HepG2 (cell line): ENCODE measurements around the gene UTRN. TPM values are rescaled to one million over a fixed set of nuclear protein-coding genes. Genes with fewer than 3 reads are reported as not detected.
A peak's percentile ranks its signal among the peaks of the same experiment; 100 is the strongest.

ENCODE experiments used
- ZBTB37 ChIP-seq: sonication (generic); formaldehyde crosslinking; IDR thresholded peaks from 2 replicates; pipeline ENCODE4 v1.4.0; 2020; ENCODE audit warnings: mild to moderate bottlenecking, missing genetic modification reagents
- ZBTB4 ChIP-seq: sonication (generic); formaldehyde crosslinking; IDR thresholded peaks from 2 replicates; pipeline ENCODE4 v1.4.0; 2020; ENCODE audit warnings: missing genetic modification reagents, mild to moderate bottlenecking, borderline replicate concordance
- ZNF430 ChIP-seq: sonication (generic); formaldehyde crosslinking; IDR thresholded peaks from 2 replicates; pipeline ENCODE4 v1.9.0; 2021; ENCODE audit warnings: mild to moderate bottlenecking, missing genetic modification reagents
- ZNF7 ChIP-seq: IDR thresholded peaks from 2 replicates; pipeline ENCODE4 v1.6.1; 2016; ENCODE audit warnings: missing biosample characterization, missing genetic modification reagents
- ZNF784 ChIP-seq: sonication (generic); formaldehyde crosslinking; IDR thresholded peaks from 2 replicates; pipeline ENCODE4 v1.5.1; 2020; ENCODE audit warnings: missing genetic modification reagents, mild to moderate bottlenecking, borderline replicate concordance
- polyA plus RNA-seq, 8 experiments: library from polyadenylated mRNA; depleted of rRNA in 3 of 8; stranded (reverse) in 7 of 8; unstranded in 1 of 8; fragments of >200 nt; fragmentation: Illumina TruSeq in 4 of 8; extraction: Trizol in 4 of 8; gene quantifications; 2 replicates each; pipeline versions ENCODE4 v1.2.1 to v1.2.3, GENCODE V29; 2011 to 2016; ENCODE audit warnings: low read depth in 4 of 8, missing spikeins in 1 of 8, mixed read lengths in 1 of 8; ENCODE audit not compliant: insufficient read depth in 1 of 8
- total RNA-seq, 5 experiments: library from RNA; depleted of rRNA; stranded (reverse); fragments of >200 nt; fragmentation: Illumina TruSeq; extraction: Trizol; gene quantifications; 2 replicates each; pipeline ENCODE4 v1.2.3, GENCODE V29; 2016; ENCODE audit warnings: low read depth in 1 of 5

Gene UTRN
- total and polyA plus RNA-seq, 2 of the 13 experiments (the other 11 are each of a cell fraction or from before 2014, with no cell fraction given) = 102 to 116 TPM

GRCh38 chr6:144330017-144330987 is 45.2 kb downstream of the UTRN start (continued):
- TF ChIP-seq ZBTB4 (CRISPR knock-in tag) = no peak
- no peak for TF ChIP-seq ZBTB37
- no peak for TF ChIP-seq ZNF784
- TF ChIP-seq ZNF7 (CRISPR knock-in tag) = peak; percentile 94
- TF ChIP-seq ZNF430 (CRISPR knock-in tag) = 0 out of 2 replicates have a peak, but pooled peaks have one; percentile 32
